Panc1 (cell line): ENCODE data around the gene FAM180B. TPM values are rescaled to one million over a fixed set of nuclear protein-coding genes. Genes with fewer than 3 reads are reported as not detected.

Experiments used
- ATAC-seq: fragments of 200-7000 bp; cut with Tn5 transposase; 2 replicates; pipeline ENCODE4 v1.9.1; 2020; ENCODE audit warnings: mild to moderate bottlenecking, moderate library complexity
- BruUV-seq: library from RNA; stranded (reverse); fragments of 400-500 nt; replicated peaks from 2 replicates; lab custom pipeline; 2021; lab: Mats Ljungman, UMichigan
- CTCF ChIA-PET: fragments of 300-600 bp; sonication (Branson Sonifier 250); formaldehyde crosslinking; loops from one replicate; lab custom pipeline; 2022; ENCODE audit warnings: antibody characterized with exemption; lab: Charles Lee
- POLR2A ChIA-PET: fragments of 300-600 bp; sonication (Branson Sonifier 250); formaldehyde crosslinking; loops from one replicate; lab custom pipeline; 2022; ENCODE audit warnings: antibody characterized with exemption; lab: Charles Lee
- DNase-seq: peaks from one replicate; pipeline ENCODE4 v3.0.0-alpha.2; 2010; ENCODE audit warnings: low read depth, low spot score
- H3K27ac ChIP-seq: 2 replicates; pipeline ENCODE4 v1.5.1; 2011; ENCODE audit warnings: mild to moderate bottlenecking, low read length, inconsistent platforms
- H3K27me3 ChIP-seq: fragments of 200-500 bp; sonication (Bioruptor generic); 2 replicates; pipeline ENCODE4 v1.6.0; 2014; ENCODE audit warnings: low read length, inconsistent platforms; ENCODE audit not compliant: control insufficient read depth, insufficient read depth
- H3K36me3 ChIP-seq: fragments of 200-500 bp; sonication (Bioruptor generic); 2 replicates; pipeline ENCODE4 v1.5.1; 2014; ENCODE audit warnings: inconsistent platforms, mild to moderate bottlenecking, low read length, moderate library complexity; ENCODE audit not compliant: control insufficient read depth, insufficient read depth
- H3K4me1 ChIP-seq: 2 replicates; pipeline ENCODE4 v1.5.1; 2011; ENCODE audit warnings: inconsistent platforms, mild to moderate bottlenecking, low read length, moderate library complexity; ENCODE audit not compliant: control insufficient read depth, insufficient read depth
- H3K4me3 ChIP-seq, 2 experiments: 2 replicates each; pipeline ENCODE4 v1.5.1; 2011 to 2012; ENCODE audit warnings: low read depth in 2 of 2, low read length in 2 of 2, mild to moderate bottlenecking in 2 of 2, inconsistent platforms in 1 of 2, moderate library complexity in 1 of 2
- H3K9me3 ChIP-seq: fragments of 200-500 bp; sonication (Bioruptor generic); 2 replicates; pipeline ENCODE4 v1.5.1; 2014; ENCODE audit warnings: low read depth, mild to moderate bottlenecking, inconsistent platforms, low read length, moderate library complexity; ENCODE audit not compliant: control insufficient read depth, insufficient read depth
- CTCF ChIP-seq: fragments of 450-650 bp; IDR thresholded peaks from 2 replicates; pipeline ENCODE4 v1.5.1; 2017; ENCODE audit warnings: mild to moderate bottlenecking
- POLR2AphosphoS5 ChIP-seq: IDR thresholded peaks from 2 replicates; pipeline ENCODE4 v1.6.1; 2012; ENCODE audit warnings: mild to moderate bottlenecking, low read depth, low read length, moderate library complexity
- REST ChIP-seq, 2 experiments: IDR thresholded peaks; 2 replicates each; pipeline ENCODE4 v1.6.1; 2011 to 2012; ENCODE audit warnings: low read depth in 2 of 2, control low read depth in 1 of 2, low read length in 1 of 2, mild to moderate bottlenecking in 1 of 2, moderate library complexity in 1 of 2; ENCODE audit not compliant: insufficient read depth in 1 of 2
- SIN3A ChIP-seq: IDR thresholded peaks from 2 replicates; pipeline ENCODE4 v1.6.1; 2012; ENCODE audit warnings: low read depth, mild to moderate bottlenecking, low read length, moderate library complexity, borderline replicate concordance; ENCODE audit not compliant: insufficient read depth
- TCF7L2 ChIP-seq: IDR thresholded peaks from 2 replicates; pipeline ENCODE4 v1.6.1; 2011; ENCODE audit warnings: mild to moderate bottlenecking, low read depth, low read length, inconsistent platforms
- in situ Hi-C: cut with HindIII; loops from 2 replicates; pipeline ENCODE4 v1.10.0; 2016; ENCODE audit warnings: low sequenced_read_pairs, low pct_unique_long_range_greater_than_20kb
- intact Hi-C: fragments of 100-400 bp; cut with micrococcal nuclease; formaldehyde crosslinking; loops from one replicate; pipeline ENCODE4 v1.10.0; 2022; ENCODE audit not compliant: unreplicated experiment
- total RNA-seq: library from RNA; stranded (reverse); gene quantifications from one replicate; pipeline ENCODE4 v1.2.1, GENCODE V29; 2021; ENCODE audit not compliant: unreplicated experiment

Gene FAM180B
- total RNA-seq, 1 experiment from 2014 or later, result not detected

GRCh38 chr11:47626234-47626633, 39.8 kb downstream of the FAM180B start:
- Histone ChIP-seq H3K4me1 (no peaks in the 10 kb centered on the region), H3K27me3 (no peaks in the 10 kb centered on the region), H3K36me3 (peaks cover 28% of the 10 kb centered on the region), H3K9me3 (no peaks in the 10 kb centered on the region), H3K27ac (no peak overlapping the region), H3K4me3 (no peak overlapping the region)
- no TSS peak for BruUV-seq
- DNase-seq, result no peak
- ChIA-PET POLR2A (interaction anchor here (0.5 to 0.6 kb wide), 4 partner anchors 47 to 428 kb away, joined by 3 to 13 read pairs (median 4); no protein-coding TSS in a partner anchor), CTCF (interaction anchor here (0.7 kb wide), 1 partner anchor 59 kb away, joined by 5 read pairs; no protein-coding TSS in a partner anchor)
- ATAC-seq, result no peak
- intact Hi-C loops (no loop called here), in situ Hi-C loops (no loop called here)
- TF ChIP-seq REST (IDR thresholded peaks at IDR 0.05; ENCODE audit: insufficient read depth in 1 of 2, low read depth in 2 of 2, low read length in 1 of 2) (no peak), SIN3A (no peak), TCF7L2 (no peak), CTCF (no peak), POLR2AphosphoS5 (no peak)

GRCh38 chr11:47628026-47628425, 41.5 kb downstream of the FAM180B start:
- CTCF ChIA-PET, result interaction anchor here (0.6 kb wide), 1 partner anchor 280 kb away, joined by 7 read pairs; no protein-coding TSS in a partner anchor
- no peak for TF ChIP-seq TCF7L2
- TF ChIP-seq POLR2AphosphoS5, result no peak
- TF ChIP-seq SIN3A, result no peak
- no peak for TF ChIP-seq CTCF
- TF ChIP-seq REST (IDR thresholded peaks at IDR 0.05; ENCODE audit: insufficient read depth in 1 of 2, low read depth in 2 of 2, low read length in 1 of 2), result no peak
- Histone ChIP-seq H3K36me3 (peaks cover 20% of the 10 kb centered on the region), H3K4me1 (no peaks in the 10 kb centered on the region), H3K4me3 (no peak overlapping the region), H3K9me3 (no peaks in the 10 kb centered on the region), H3K27ac (no peak overlapping the region), H3K27me3 (no peaks in the 10 kb centered on the region)
- no peak for ATAC-seq
- POLR2A ChIA-PET, result interaction anchor here (0.6 kb wide), 1 partner anchor 13 kb away, joined by 3 read pairs; no protein-coding TSS in a partner anchor
- intact Hi-C loops (no loop called here), in situ Hi-C loops (no loop called here)
- no peak for DNase-seq
- BruUV-seq, result no TSS peak
